Fibroblast of mammary gland (primary cell): ENCODE measurements around the gene RGS8.

Source experiments
- DNase-seq: peaks from one replicate; pipeline ENCODE4 v3.0.0-alpha.2; 2010; ENCODE audit warnings: low read depth
- H3K4me3 ChIP-seq: 2 replicates; pipeline ENCODE4 v1.5.1; 2011; ENCODE audit warnings: low read depth, mild to moderate bottlenecking, low read length, moderate library complexity; ENCODE audit not compliant: control insufficient read depth
- TF ChIP-seq, protein P1 (sequence below): conservative IDR thresholded peaks from 2 replicates; pipeline ENCODE4 v1.5.1; 2011; ENCODE audit warnings: low read depth, low read length, inconsistent platforms; ENCODE audit not compliant: control insufficient read depth, insufficient read depth

Gene RGS8

DNA sequence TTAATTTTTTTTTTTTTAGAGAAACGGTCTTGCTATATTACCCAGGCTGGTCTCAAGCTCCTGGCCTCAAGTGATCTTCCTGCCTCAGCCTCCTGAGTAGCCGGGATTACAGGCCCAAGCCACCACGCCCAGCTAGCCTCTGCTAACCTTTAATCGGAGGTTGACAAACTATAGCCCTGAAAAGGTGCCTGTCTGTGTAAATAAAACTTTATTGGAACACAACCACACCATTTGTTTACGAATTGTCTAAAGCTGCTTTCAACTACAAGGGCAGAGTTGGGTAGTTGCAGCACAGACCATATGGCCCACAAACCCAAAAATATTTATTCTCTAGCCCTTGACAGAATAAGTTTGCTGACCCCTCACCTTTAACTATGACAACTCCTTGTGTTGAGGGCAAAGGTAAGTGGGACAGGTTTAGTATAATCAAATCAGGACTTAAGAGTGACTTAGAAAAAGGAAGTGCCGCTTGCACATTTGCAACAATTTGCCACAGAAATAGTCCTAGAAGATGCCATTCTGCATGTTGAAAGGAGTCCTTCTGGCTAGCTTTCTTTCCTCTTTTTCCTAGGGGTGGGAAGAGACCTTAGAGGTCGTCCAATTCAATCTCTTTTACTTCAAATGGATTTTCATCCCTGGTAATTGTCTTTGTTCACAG lies 16.4 kb downstream of the RGS8 start:
- H3K4me3 ChIP-seq: no peak overlapping the region
- TF ChIP-seq, protein P1, sequence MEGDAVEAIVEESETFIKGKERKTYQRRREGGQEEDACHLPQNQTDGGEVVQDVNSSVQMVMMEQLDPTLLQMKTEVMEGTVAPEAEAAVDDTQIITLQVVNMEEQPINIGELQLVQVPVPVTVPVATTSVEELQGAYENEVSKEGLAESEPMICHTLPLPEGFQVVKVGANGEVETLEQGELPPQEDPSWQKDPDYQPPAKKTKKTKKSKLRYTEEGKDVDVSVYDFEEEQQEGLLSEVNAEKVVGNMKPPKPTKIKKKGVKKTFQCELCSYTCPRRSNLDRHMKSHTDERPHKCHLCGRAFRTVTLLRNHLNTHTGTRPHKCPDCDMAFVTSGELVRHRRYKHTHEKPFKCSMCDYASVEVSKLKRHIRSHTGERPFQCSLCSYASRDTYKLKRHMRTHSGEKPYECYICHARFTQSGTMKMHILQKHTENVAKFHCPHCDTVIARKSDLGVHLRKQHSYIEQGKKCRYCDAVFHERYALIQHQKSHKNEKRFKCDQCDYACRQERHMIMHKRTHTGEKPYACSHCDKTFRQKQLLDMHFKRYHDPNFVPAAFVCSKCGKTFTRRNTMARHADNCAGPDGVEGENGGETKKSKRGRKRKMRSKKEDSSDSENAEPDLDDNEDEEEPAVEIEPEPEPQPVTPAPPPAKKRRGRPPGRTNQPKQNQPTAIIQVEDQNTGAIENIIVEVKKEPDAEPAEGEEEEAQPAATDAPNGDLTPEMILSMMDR: no peak
- no peak for DNase-seq

DNA sequence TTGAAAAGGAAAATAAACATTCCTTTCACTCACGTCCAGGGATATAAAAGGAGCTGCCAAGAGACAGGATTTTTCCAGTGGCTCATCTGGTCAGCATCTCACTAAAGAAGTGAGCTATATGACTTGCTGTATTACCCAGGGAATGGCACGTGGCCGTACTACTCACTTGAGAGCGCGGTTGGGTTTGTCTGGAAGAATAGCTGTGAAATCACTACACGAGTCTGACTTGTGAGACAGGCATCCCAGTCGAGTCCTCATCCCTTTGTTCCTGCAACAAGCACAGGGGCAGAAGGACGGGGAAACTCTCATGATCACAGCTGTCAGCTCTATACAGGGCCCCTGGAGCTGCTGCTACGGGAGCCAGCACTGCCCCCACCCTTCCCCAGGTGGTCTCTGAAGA lies 17.7 kb downstream of the RGS8 start:
- TF ChIP-seq, protein P1: no peak
- DNase-seq: no peak

DNA sequence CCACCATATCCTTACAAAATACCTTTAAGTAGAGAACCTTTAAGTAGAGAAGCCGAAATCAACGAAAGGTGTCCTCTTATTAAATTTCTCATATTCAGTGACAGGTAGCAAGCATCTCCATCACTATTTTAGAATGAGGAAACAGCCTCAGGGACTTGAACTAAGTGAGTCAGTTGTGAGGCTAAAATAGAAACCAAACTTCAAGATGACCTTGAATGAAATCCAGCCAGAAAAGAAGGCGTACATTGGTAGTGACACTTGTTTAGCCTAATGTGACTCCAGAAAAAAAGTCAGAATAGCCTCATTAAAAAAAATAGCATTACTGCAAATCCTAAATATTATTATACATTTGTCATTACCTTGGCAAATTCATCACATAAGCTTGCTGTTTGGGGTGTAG lies 20.1 kb downstream of the RGS8 start:
- DNase-seq: no peak
- TF ChIP-seq, protein P1: no peak
- H3K4me3 ChIP-seq: no peak overlapping the region

More for the DNA sequence above, 17.7 kb downstream of the RGS8 start:
- no peak overlapping the region for H3K4me3 ChIP-seq

DNA sequence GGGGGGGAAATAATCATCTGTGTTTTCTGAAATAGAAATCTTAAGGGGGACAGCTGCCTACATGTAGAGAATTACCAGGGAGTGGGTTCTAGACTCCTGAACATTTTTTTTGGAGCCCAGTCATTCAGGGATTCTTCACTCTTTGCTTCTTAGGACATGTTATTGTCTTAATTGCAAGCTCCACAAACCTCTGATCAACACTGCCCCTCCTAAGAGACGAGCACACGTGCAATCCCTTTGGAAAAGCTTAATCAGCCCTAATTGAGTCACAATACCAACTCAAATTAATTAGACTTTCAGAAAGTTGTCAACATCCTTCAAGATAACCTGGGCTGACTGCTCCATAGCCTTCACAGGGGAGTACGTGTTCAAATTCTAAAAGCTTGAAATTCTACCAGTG lies 21.4 kb downstream of the RGS8 start:
- TF ChIP-seq, protein P1: no peak
- no peak overlapping the region for H3K4me3 ChIP-seq
- DNase-seq: no peak

DNA sequence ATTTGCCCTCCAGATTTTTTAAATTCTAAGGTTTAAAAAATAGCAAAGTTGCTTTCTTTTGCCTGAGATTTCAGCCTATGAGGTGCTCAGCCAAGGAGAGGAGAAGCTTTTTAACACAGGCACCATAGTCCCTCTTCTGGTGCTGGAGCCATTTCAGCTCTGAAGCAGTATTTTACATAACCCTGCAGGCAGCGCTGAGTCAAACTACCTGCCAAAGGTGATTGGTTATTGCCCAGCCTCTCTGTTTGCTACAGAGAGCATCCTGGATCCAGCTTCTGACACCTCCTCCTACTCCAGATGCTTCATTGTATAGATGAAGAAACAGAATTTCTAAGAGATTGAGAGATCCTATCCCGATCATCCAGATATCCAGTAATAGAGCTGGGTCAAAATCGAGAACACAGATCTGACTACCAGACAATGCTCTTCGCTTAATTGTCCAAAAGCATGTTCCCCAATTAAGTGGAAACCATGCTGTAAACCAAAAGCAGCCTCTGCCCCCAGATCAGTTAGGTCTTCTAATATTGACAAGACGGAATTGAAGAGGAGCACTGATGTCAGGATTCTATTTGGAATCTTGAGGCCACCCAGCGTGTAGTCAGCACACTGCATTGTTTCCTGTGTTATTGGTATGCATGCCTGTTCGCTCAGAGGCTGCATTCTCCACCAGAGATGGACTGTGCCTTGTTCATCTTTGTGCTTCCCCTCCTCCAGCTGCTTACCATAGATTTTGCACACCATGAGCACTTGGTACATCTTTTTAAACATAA lies 22.1 kb downstream of the RGS8 start:
- TF ChIP-seq, protein P1: no peak
- no peak overlapping the region for H3K4me3 ChIP-seq
- no peak for DNase-seq

DNA sequence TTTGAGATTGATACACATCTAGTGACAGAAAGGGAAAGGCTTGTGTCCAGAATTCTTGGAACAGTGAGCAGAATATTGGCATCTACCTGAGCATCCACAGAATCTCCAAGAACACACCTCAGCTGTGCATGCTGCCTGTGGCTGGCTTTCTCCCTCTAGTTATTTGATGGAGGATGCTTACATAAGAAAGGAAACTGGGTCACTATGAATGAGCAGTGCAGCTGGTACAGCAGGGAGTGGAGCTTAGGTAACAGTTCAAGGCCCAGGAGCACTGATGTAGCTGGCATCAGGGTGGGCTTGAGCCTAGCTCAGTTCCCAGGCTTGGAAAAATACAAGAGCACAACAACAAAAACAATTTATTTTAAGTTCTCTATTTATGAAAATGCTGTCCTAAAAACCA lies 26.3 kb downstream of the RGS8 start:
- TF ChIP-seq, protein P1: no peak
- no peak for DNase-seq
- no peak overlapping the region for H3K4me3 ChIP-seq
